Embryonic facial prominence (tissue), 1 donor: ENCODE measurements around the gene CLIC1.
A peak's percentile ranks its signal among the peaks of the same experiment; 100 is the strongest.

Experiments
- DNase-seq: peaks from one replicate; pipeline ENCODE4 v3.0.0-alpha.2; 2016; ENCODE audit errors: extremely low spot score

Gene CLIC1

GRCh38 chr6:31768363-31769257 is 32.3 kb upstream of the CLIC1 start:
- no peak for DNase-seq

- no peak for DNase-seq
Measured at GRCh38 chr6:31767096-31767645, 30.8 kb upstream of the CLIC1 start.

GRCh38 chr6:31765910-31766794 is 29.8 kb upstream of the CLIC1 start:
- DNase-seq: no peak

GRCh38 chr6:31765559-31765909 is 29.2 kb upstream of the CLIC1 start:
- no peak for DNase-seq

GRCh38 chr6:31764198-31764597 is 27.9 kb upstream of the CLIC1 start:
- DNase-seq: no peak

GRCh38 chr6:31763619-31763940 is 27.2 kb upstream of the CLIC1 start:
- DNase-seq: no peak

GRCh38 chr6:31762878-31763618 is 26.7 kb upstream of the CLIC1 start:
- DNase-seq: no peak

GRCh38 chr6:31762356-31762755 is 26.0 kb upstream of the CLIC1 start, which contains the start of gene SAPCD1:
Gene SAPCD1, plus strand, starts transcription at chr6:31762656. Its CDS starts 399 bp downstream, at chr6:31763055.
- no peak for DNase-seq

- DNase-seq: no peak
Measured at GRCh38 chr6:31761343-31761742, 25.0 kb upstream of the CLIC1 start.

GRCh38 chr6:31760790-31761189 is 24.5 kb upstream of the CLIC1 start:
- no peak for DNase-seq

- DNase-seq: no peak
Measured at GRCh38 chr6:31758281-31758680, 22.0 kb upstream of the CLIC1 start.

GRCh38 chr6:31752739-31753319 is 16.5 kb upstream of the CLIC1 start:
- no peak for DNase-seq

- DNase-seq: no peak
Measured at GRCh38 chr6:31750411-31751022, 14.2 kb upstream of the CLIC1 start.

- no peak for DNase-seq
Measured at GRCh38 chr6:31749301-31750036, 13.1 kb upstream of the CLIC1 start.

GRCh38 chr6:31744422-31744821 is 8.1 kb upstream of the CLIC1 start:
- DNase-seq: no peak

- no peak for DNase-seq
Measured at GRCh38 chr6:31742894-31743293, 6.6 kb upstream of the CLIC1 start.

GRCh38 chr6:31741815-31742214 is 5.5 kb upstream of the CLIC1 start:
- DNase-seq: no peak

- no peak for DNase-seq
Measured at GRCh38 chr6:31740397-31741223, 4.3 kb upstream of the CLIC1 start.

GRCh38 chr6:31739639-31740396 is 3.5 kb upstream of the CLIC1 start, which contains the start of gene MSH5:
Gene MSH5, plus strand, starts transcription at chr6:31740005. Its CDS starts 462 bp downstream, at chr6:31740467.
- DNase-seq: peak; percentile 99
